GM19452 (cell line): ENCODE data around the gene HPGDS.

Source experiments
- ATAC-seq: cut with Tn5 transposase; IDR thresholded peaks from one replicate; pipeline ENCODE4 v1.9.1; 2021; ENCODE audit not compliant: unreplicated experiment

Gene HPGDS

DNA sequence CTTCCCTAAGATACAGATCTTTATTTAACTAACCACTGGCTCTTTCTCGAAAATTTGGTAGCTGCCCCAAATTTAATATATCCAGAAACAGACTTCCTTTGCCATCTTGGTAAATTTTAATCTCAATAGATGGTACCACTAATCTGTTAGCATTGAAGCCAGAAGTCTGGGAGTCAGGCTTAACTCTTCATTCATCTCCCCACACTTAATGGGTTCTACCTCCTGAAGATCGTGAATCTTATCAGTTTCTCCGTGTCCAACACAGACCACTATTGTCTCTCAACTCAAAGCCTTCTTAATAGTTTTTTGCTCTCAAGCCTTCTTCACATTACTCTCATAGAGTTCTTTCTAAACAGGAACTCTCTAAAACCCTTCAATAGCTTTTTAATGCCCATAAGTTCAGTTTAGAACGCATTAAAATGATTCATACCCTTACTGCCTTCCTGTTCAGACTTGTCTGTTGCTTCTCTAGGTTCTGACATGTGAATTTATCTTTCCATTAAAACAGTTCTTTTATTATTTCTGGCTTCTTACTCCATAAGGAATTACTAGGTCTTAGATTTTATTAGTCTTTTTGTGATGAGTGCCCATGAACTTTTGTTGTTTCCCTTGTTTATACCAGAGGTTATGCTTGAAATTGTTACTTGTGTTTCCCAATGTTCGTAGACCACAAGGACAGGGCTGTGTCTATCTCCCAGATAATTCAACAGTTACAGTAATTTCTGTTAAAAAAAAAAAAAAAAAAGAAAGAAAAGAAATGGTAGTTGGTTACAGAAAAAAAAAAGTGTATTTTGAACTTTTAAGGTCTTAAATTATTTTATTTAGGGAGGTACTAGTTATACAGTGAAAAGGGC, 80.2 kb downstream of the HPGDS start:
- ATAC-seq: no peak

GRCh38 chr4:94256828-94257227, 85.8 kb downstream of the HPGDS start:
- no peak for ATAC-seq

GRCh38 chr4:94256144-94256783, 86.4 kb downstream of the HPGDS start:
- ATAC-seq: no peak

DNA sequence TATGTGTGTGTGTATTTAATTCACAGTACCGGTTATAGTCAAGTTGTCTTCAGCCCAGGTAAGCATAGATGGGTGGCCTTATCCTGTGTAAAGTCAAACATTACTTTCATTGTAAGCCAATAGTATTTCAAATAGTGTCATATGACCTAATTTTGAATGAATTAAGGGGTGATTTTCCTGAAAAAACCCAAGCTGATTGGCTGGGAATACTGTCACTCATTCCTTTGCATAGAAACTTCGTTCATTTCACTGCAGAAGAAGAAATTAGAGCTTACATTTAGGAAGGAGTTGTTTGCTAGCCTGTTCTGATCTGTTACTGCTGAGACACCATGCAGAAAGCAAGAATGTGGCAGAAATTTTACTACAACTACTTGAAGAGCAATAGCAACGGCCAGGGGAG, 89.6 kb downstream of the HPGDS start:
- ATAC-seq: no peak

GRCh38 chr4:94251094-94251493, 91.5 kb downstream of the HPGDS start:
- no peak for ATAC-seq
